NOMO-1 (cell line): ENCODE measurements around the gene RPS6KA5.
"Not testable (repeated sequence)": the region's sequence is repeated elsewhere in the genome, so short reads cannot be mapped to it uniquely, and the experiment has no call there.

ENCODE experiments used
- DNase-seq, 2 experiments: peaks; one replicate each; lab custom pipeline; 2025; ENCODE audit not compliant: unreplicated experiment in 2 of 2; lab: John Stamatoyannopoulos, UW

The RPS6KA5 gene

GRCh38 chr14:91060351-91061055 lies at the start of gene RPS6KA5:
TSS of gene RPS6KA5 (minus strand) at chr14:91060641. CDS start at chr14:91060434, 207 bp downstream.
- peak; percentile 99 to 100 for DNase-seq

- DNase-seq: peak; percentile 24 to 55
These were observed 48.6 kb upstream of the RPS6KA5 start for GRCh38 chr14:91108941-91109611.

GRCh38 chr14:91103116-91103515 lies 42.7 kb upstream of the RPS6KA5 start:
- DNase-seq: no peak

GRCh38 chr14:91100102-91100501 lies 39.7 kb upstream of the RPS6KA5 start:
- no peak for DNase-seq

GRCh38 chr14:91098591-91098990 lies 38.1 kb upstream of the RPS6KA5 start:
- DNase-seq: no peak

- DNase-seq: not testable (repeated sequence)
These were observed 37.2 kb upstream of the RPS6KA5 start for GRCh38 chr14:91097657-91098056.

- no peak for DNase-seq
These were observed 34.7 kb upstream of the RPS6KA5 start for GRCh38 chr14:91095178-91095577.

- DNase-seq: no peak
These were observed 34.3 kb upstream of the RPS6KA5 start for GRCh38 chr14:91094772-91095171.

- not testable (repeated sequence) for DNase-seq
These were observed 33.5 kb upstream of the RPS6KA5 start for GRCh38 chr14:91093743-91094472.

GRCh38 chr14:91092073-91092472 lies 31.6 kb upstream of the RPS6KA5 start:
- no peak for DNase-seq

- DNase-seq: no peak
These were observed 30.3 kb upstream of the RPS6KA5 start for GRCh38 chr14:91090743-91091142.

- no peak for DNase-seq
These were observed 29.6 kb upstream of the RPS6KA5 start for GRCh38 chr14:91089958-91090535.

- DNase-seq: no peak
These were observed 28.3 kb upstream of the RPS6KA5 start for GRCh38 chr14:91088585-91089235.

GRCh38 chr14:91087470-91087869 lies 27.0 kb upstream of the RPS6KA5 start:
- DNase-seq: not testable (repeated sequence)

- no peak for DNase-seq
These were observed 24.1 kb upstream of the RPS6KA5 start for GRCh38 chr14:91084516-91084915.

- DNase-seq: no peak
These were observed 21.8 kb upstream of the RPS6KA5 start for GRCh38 chr14:91082282-91082681.

GRCh38 chr14:91080071-91080470 lies 19.6 kb upstream of the RPS6KA5 start:
- no peak for DNase-seq

- DNase-seq: no peak
These were observed 17.8 kb upstream of the RPS6KA5 start for GRCh38 chr14:91078095-91078737.

- no peak for DNase-seq
These were observed 15.1 kb upstream of the RPS6KA5 start for GRCh38 chr14:91075553-91075952.

GRCh38 chr14:91070572-91070971 lies 10.1 kb upstream of the RPS6KA5 start:
- no peak for DNase-seq
